ENCODE data around the gene EIF1. TPM values are rescaled to one million over a fixed set of nuclear protein-coding genes. Genes with fewer than 3 reads are reported as not detected.

The EIF1 gene
- total and polyA plus RNA-seq, 2 experiments from 2014 or later = 272 to 603 TPM

DNA sequence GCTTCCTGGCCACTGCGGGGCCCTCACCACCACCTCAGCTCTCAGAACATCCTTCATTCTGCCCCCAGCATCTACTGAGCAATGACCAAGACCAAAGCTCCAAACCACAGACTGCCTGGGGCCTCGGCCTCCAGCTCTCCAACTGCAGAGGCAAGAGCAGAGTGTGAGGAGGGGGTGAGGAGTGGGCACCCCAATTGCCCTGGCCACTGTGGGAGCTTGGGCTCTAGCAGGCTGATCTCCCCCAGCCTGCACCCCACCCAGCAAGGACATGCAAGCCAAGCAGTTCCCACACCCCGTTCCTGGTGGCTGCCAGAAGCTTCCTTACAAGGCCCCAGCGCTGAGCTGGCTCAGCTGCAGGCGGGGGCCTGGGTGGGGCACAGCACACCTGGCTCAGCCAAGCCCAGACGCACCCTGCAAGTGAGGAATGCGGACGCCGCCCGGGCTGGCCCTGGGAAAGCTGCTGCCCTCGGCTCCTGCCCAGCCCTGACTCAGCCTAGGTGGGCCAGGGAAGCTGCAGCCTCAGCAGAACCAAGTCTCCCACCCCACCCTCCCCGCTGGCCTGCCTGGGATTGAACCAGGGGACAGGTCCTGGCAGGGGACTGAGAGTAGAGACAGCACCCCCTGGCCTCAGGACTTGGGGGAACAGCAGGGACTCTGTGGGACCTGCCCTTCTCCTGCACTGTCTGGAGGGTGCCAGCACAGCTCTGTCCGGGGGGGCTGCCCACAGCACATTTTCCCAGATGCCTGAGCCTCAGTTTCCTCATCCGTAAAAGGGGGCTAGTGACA is 34.6 kb upstream of the EIF1 start (continued):
- TF ChIP-seq, protein P1, sequence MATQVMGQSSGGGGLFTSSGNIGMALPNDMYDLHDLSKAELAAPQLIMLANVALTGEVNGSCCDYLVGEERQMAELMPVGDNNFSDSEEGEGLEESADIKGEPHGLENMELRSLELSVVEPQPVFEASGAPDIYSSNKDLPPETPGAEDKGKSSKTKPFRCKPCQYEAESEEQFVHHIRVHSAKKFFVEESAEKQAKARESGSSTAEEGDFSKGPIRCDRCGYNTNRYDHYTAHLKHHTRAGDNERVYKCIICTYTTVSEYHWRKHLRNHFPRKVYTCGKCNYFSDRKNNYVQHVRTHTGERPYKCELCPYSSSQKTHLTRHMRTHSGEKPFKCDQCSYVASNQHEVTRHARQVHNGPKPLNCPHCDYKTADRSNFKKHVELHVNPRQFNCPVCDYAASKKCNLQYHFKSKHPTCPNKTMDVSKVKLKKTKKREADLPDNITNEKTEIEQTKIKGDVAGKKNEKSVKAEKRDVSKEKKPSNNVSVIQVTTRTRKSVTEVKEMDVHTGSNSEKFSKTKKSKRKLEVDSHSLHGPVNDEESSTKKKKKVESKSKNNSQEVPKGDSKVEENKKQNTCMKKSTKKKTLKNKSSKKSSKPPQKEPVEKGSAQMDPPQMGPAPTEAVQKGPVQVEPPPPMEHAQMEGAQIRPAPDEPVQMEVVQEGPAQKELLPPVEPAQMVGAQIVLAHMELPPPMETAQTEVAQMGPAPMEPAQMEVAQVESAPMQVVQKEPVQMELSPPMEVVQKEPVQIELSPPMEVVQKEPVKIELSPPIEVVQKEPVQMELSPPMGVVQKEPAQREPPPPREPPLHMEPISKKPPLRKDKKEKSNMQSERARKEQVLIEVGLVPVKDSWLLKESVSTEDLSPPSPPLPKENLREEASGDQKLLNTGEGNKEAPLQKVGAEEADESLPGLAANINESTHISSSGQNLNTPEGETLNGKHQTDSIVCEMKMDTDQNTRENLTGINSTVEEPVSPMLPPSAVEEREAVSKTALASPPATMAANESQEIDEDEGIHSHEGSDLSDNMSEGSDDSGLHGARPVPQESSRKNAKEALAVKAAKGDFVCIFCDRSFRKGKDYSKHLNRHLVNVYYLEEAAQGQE (IDR thresholded peaks at IDR 0.05; ENCODE audit: unreplicated experiment) = no peak
- TF ChIP-seq, protein P2, sequence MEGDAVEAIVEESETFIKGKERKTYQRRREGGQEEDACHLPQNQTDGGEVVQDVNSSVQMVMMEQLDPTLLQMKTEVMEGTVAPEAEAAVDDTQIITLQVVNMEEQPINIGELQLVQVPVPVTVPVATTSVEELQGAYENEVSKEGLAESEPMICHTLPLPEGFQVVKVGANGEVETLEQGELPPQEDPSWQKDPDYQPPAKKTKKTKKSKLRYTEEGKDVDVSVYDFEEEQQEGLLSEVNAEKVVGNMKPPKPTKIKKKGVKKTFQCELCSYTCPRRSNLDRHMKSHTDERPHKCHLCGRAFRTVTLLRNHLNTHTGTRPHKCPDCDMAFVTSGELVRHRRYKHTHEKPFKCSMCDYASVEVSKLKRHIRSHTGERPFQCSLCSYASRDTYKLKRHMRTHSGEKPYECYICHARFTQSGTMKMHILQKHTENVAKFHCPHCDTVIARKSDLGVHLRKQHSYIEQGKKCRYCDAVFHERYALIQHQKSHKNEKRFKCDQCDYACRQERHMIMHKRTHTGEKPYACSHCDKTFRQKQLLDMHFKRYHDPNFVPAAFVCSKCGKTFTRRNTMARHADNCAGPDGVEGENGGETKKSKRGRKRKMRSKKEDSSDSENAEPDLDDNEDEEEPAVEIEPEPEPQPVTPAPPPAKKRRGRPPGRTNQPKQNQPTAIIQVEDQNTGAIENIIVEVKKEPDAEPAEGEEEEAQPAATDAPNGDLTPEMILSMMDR (conservative IDR thresholded peaks at IDR 0.05; ENCODE audit: low read depth in 2 of 2) = no peak

DNA sequence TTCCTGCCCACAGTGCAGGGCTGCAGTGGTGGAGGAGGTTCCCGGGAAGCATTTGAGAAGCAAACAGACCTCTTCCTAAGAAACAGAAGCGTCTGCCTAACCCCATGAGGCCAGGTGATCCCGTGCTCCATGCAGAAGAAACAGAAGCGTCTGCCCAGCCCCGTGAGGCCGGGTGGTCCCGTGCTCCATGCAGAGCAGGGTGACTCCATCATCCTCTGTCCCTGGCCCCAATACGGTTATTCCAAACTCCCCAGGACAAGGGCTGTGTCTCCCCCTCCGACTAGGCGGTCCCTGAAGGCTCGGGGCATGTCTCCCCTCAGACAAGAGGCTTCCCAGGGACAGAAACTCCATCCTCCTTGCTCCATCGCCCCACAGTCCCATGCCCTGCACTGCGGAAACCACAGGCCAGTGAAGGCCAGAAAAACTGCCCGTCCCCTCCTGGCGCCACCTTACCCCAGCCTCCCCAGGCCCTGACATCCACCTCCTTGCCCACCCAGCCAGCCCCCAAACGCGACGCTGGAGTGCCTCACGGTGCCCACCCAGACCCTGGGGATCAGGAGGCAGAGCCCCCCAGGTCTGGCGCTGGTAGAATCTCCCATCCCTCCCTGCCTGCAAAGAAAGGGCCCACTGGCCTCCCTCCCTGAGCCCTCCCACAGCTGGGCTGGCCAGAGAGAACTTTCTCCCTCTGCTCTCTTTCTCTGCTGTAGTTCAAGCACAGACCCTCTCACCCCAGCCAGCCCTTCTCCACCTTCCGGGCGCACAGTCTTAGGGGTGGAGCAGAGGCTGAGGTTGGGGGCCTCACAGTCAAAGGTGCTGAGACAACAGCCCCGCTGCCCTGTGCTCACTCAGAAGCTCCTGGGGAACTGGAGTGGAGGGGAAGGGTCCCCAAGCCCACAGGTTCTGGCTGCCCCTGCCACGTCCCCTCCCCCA is 33.7 kb upstream of the EIF1 start:
- no peak overlapping the region; the same call in 1 of the 2 replicates for H3K27ac Mint-ChIP-seq
- peak; percentile 15 for ATAC-seq
- TF ChIP-seq EZH2phosphoT487 (IDR thresholded peaks at IDR 0.05; ENCODE audit: unreplicated experiment) (no peak), ZNF331 (CRISPR knock-in tag; IDR thresholded peaks at IDR 0.05; ENCODE audit: low read depth) (no peak), EZH2 (IDR thresholded peaks at IDR 0.05; ENCODE audit: low read depth, unreplicated experiment) (no peak), STAT1 (IDR thresholded peaks at IDR 0.05; ENCODE audit: unreplicated experiment) (no peak)
- TF ChIP-seq, protein P3, sequence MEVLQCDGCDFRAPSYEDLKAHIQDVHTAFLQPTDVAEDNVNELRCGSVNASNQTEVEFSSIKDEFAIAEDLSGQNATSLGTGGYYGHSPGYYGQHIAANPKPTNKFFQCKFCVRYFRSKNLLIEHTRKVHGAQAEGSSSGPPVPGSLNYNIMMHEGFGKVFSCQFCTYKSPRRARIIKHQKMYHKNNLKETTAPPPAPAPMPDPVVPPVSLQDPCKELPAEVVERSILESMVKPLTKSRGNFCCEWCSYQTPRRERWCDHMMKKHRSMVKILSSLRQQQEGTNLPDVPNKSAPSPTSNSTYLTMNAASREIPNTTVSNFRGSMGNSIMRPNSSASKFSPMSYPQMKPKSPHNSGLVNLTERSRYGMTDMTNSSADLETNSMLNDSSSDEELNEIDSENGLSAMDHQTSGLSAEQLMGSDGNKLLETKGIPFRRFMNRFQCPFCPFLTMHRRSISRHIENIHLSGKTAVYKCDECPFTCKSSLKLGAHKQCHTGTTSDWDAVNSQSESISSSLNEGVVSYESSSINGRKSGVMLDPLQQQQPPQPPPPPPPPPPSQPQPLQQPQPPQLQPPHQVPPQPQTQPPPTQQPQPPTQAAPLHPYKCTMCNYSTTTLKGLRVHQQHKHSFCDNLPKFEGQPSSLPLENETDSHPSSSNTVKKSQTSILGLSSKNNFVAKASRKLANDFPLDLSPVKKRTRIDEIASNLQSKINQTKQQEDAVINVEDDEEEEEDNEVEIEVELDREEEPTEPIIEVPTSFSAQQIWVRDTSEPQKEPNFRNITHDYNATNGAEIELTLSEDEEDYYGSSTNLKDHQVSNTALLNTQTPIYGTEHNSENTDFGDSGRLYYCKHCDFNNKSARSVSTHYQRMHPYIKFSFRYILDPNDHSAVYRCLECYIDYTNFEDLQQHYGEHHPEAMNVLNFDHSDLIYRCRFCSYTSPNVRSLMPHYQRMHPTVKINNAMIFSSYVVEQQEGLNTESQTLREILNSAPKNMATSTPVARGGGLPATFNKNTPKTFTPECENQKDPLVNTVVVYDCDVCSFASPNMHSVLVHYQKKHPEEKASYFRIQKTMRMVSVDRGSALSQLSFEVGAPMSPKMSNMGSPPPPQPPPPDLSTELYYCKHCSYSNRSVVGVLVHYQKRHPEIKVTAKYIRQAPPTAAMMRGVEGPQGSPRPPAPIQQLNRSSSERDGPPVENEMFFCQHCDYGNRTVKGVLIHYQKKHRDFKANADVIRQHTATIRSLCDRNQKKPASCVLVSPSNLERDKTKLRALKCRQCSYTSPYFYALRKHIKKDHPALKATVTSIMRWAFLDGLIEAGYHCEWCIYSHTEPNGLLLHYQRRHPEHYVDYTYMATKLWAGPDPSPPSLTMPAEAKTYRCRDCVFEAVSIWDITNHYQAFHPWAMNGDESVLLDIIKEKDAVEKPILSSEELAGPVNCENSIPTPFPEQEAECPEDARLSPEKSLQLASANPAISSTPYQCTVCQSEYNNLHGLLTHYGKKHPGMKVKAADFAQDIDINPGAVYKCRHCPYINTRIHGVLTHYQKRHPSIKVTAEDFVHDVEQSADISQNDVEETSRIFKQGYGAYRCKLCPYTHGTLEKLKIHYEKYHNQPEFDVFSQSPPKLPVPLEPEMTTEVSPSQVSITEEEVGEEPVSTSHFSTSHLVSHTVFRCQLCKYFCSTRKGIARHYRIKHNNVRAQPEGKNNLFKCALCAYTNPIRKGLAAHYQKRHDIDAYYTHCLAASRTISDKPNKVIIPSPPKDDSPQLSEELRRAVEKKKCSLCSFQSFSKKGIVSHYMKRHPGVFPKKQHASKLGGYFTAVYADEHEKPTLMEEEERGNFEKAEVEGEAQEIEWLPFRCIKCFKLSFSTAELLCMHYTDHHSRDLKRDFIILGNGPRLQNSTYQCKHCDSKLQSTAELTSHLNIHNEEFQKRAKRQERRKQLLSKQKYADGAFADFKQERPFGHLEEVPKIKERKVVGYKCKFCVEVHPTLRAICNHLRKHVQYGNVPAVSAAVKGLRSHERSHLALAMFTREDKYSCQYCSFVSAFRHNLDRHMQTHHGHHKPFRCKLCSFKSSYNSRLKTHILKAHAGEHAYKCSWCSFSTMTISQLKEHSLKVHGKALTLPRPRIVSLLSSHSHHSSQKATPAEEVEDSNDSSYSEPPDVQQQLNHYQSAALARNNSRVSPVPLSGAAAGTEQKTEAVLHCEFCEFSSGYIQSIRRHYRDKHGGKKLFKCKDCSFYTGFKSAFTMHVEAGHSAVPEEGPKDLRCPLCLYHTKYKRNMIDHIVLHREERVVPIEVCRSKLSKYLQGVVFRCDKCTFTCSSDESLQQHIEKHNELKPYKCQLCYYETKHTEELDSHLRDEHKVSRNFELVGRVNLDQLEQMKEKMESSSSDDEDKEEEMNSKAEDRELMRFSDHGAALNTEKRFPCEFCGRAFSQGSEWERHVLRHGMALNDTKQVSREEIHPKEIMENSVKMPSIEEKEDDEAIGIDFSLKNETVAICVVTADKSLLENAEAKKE (CRISPR knock-in tag; IDR thresholded peaks at IDR 0.05) = no peak
- TF ChIP-seq, protein P2 (conservative IDR thresholded peaks at IDR 0.05; ENCODE audit: low read depth in 2 of 2) = no peak

More for the DNA sequence above, 33.7 kb upstream of the EIF1 start:
- H3K36me3 ChIP-seq (ENCODE audit: insufficient read depth) = no peaks in the 10 kb centered on the region
- Mint-ChIP-seq H3K4me1 (peaks cover 18% of the 10 kb centered on the region), H3K27me3 (ENCODE audit: insufficient read depth, low read depth, poor library complexity) (peaks cover 9% of the 10 kb centered on the region), H3K36me3 (ENCODE audit: low read depth) (no peaks in the 10 kb centered on the region), H3K9me3 (no peaks in the 10 kb centered on the region), H3K4me3 (no peak overlapping the region)
- no peaks in the 10 kb centered on the region for H3K79me2 ChIP-seq (replicated peaks; ENCODE audit: insufficient read depth)
- H3K4me2 ChIP-seq = no peak overlapping the region
- no peaks in the 10 kb centered on the region for H4K20me1 ChIP-seq (replicated peaks; ENCODE audit: insufficient read depth)
- no peak overlapping the region for H3K27ac ChIP-seq (ENCODE audit: low read depth)
- no peaks in the 10 kb centered on the region for H3K27me3 ChIP-seq (ENCODE audit: insufficient read depth)
- no peak for DNase-seq (ENCODE audit: low spot score)
- H3K4me3 ChIP-seq = no peak overlapping the region
- no peaks in the 10 kb centered on the region for H3F3A ChIP-seq (replicated peaks; ENCODE audit: low read depth)
- H3K9me2 ChIP-seq (ENCODE audit: insufficient read depth) = no peaks in the 10 kb centered on the region
- peaks cover 5% of the 10 kb centered on the region for H3K4me1 ChIP-seq (ENCODE audit: insufficient read depth)
- peak overlapping the region; percentile 90 for H2AFZ ChIP-seq

Data from GM23338 (cell line).